NCI-H82 (cell line): ENCODE data around the gene NRXN3.

Experiments used
- DNase-seq: peaks from one replicate; lab custom pipeline; 2025; lab: John Stamatoyannopoulos, UW

The NRXN3 gene

GRCh38 chr14:78637489-78637888, 467.3 kb downstream of the NRXN3 start:
- DNase-seq: no peak

GRCh38 chr14:78637908-78638475, 467.8 kb downstream of the NRXN3 start:
- DNase-seq: no peak

- no peak for DNase-seq
These were observed 468.8 kb downstream of the NRXN3 start for GRCh38 chr14:78638926-78639325.

GRCh38 chr14:78644824-78645559, 474.8 kb downstream of the NRXN3 start:
- no peak for DNase-seq

GRCh38 chr14:78652727-78653126, 482.6 kb downstream of the NRXN3 start:
- DNase-seq: no peak

- DNase-seq: no peak
These were observed 483.0 kb downstream of the NRXN3 start for GRCh38 chr14:78653173-78653572.

DNA sequence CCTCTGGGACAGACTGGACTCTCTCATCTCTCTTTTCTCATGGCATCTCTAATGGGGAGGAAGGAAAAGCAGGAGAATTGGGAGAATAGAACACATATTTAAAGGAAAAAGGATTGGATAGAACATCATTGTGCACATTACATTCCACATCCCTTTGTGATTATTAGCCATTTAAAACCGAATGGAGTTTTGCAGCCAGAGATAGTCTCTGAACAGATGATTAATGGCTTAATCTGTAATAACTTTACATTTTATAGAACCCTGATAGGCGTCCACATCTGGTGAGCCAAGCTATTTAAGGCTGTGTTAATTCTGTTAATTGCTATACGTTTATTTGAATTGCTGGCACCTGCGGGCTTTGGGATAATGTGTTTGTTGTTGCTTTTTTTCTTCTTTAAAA, 487.3 kb downstream of the NRXN3 start:
- no peak for DNase-seq

DNA sequence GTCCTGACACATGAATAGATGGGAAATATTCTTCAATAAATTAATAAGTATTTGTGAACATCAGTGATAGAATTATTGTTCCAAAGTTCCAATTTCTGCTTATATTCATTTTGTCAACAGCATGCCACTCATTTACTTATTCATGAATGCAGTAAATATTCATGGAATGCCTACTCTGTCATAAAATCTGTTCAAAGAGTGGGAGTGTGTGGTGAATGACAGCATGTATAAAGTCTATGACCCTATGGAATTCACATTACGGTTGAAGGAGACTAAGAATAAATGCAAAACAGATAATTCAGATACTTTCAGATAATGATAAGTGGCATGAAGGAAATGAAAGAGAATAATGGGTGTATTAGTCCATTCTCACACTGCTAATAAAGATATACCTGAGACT, 494.7 kb downstream of the NRXN3 start:
- DNase-seq: no peak

GRCh38 chr14:78666336-78667056, 496.3 kb downstream of the NRXN3 start:
- DNase-seq: no peak

DNA sequence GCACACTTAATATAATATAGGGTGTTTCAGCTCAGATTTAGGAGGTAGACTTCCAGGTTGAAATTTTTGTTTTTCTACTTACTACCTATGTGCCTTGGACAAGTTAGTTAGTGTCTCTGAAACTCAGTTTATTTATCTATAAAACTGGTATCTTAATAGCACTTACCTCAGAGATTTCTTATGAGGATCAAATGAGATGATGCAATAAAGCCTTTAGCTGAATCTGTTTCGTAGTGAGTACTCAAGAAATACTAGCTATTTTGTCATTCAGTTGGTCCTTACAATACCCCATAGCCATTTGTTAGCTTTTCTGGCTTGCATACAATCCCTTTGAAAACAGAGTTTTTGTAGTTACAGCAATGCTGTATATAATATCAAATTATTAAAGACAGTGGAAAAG, 497.0 kb downstream of the NRXN3 start:
- no peak for DNase-seq

DNA sequence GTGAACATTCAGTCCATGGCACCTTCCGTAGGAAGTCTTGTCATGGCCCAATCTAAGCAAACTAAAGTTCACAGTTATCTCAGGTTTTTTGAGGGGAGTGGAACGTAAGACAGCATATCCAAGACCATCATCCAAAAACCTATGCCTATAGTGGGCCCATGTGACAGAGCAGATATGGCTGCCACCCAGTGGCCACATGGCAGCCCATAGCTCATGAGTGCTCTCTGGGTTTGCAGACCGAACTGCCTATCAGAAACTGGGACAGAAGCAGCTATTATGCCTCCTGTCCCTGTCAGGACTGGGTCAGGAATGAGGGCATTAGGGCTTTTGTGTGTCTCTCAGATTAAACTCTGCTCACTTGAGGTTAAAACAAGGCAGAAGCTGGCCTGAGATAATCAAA, 503.7 kb downstream of the NRXN3 start:
- peak; percentile 5 for DNase-seq

GRCh38 chr14:78674820-78675219, 504.6 kb downstream of the NRXN3 start:
- DNase-seq: no peak

DNA sequence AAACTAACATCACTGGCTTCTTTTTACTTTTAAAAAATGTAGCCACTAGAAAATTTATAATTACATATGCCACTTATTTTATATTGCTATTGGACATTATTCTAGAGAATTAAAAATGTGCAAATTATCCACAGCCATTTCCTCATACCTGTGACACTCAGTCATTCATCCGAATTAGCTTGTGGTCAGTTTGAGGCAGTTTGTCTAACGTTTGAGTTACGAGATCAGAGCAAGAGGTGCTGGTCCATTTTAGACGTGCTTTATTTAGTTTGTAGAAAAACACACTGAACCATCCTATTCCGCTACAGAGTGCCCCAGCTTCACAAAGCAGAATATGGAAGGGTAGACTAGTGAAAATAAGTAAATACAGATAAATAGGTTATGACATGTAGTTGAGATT, 513.0 kb downstream of the NRXN3 start:
- no peak for DNase-seq

DNA sequence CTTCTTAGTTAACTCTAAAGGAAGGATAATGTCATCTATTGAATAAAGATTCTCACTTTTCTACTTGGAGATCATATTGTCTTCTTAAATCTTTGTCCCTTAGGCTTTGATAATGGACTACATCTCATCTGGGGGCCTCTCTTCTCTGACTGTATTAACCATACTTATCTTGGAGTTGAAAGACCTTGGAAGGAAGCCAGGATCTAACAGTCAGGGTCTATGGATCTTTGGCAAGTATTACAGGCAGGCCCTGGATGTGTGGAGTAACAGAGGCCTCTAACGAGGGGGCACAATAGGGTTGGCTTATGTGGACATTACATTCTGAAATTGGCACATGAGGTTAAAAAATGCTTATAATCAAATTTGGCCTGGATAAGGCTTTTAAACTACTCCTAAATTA, 513.8 kb downstream of the NRXN3 start:
- DNase-seq: peak; percentile 30

DNA sequence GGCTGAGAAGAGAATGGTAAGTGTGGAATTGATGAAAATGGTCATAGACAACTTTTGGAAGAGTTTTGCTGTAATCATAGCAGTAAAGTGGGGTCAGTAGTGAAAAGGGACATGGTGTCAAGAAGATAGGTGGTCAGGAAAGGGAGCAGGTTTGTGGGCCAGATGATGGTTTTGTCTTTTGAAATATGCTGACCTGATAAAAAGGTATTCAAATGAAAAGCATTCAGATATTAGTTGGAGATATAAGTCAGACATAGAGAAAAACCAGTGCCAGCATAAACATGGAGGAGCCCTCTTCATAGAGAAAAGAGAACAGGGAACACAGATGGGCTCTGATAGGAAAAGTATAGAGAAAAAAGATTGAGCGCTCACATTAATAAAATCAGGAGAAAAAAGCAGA, 518.3 kb downstream of the NRXN3 start:
- no peak for DNase-seq

DNA sequence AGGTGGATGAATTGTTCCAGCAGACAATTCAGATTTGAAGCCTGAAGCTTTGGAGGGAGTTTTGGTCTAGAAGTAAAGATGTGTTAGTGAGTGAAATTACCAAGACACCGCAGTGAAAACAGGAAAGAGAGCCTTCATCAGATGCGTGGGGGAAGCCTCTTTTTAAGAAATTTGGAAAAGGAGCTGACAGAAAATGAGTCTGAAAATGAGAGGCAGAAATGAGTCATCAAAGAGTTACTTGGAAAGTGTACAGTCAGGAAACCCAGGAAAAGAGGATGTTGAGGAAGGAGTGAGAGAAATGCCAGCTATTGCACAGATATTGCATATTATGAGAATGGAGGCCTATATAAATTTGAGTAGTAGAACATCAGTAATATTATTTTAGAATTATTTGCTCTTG, 520.7 kb downstream of the NRXN3 start:
- no peak for DNase-seq

GRCh38 chr14:78697341-78697740, 527.2 kb downstream of the NRXN3 start:
- DNase-seq: peak; percentile 56

GRCh38 chr14:78698991-78699390, 528.8 kb downstream of the NRXN3 start:
- no peak for DNase-seq

- peak; percentile 11 for DNase-seq
These were observed 530.1 kb downstream of the NRXN3 start for GRCh38 chr14:78700236-78700635.

GRCh38 chr14:78701246-78701645, 531.1 kb downstream of the NRXN3 start:
- DNase-seq: no peak

- no peak for DNase-seq
These were observed 534.8 kb downstream of the NRXN3 start for GRCh38 chr14:78704965-78705364.

DNA sequence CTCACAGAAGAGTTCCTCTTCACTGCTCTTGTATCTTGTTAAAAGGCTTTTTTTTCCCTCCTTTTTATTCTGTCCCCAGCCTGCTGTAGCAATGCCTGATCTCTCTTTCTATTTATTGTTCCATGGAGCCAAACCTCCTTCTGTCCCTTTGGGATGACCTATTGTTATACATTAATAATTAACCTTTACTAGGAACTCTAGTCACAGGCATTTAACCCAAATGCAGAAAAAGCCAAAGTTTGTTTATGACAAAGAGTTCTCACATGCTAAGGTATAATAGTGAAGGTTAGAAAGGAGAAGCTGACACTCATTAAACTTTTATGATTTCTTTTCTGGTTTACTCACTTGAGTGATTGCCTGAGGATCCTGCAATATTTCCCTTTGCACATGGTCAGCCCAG, 535.8 kb downstream of the NRXN3 start:
- DNase-seq: no peak

- DNase-seq: no peak
These were observed 539.8 kb downstream of the NRXN3 start for GRCh38 chr14:78709795-78710557.
